Measurements from ENCODE around the gene MTNR1A.

DNA sequence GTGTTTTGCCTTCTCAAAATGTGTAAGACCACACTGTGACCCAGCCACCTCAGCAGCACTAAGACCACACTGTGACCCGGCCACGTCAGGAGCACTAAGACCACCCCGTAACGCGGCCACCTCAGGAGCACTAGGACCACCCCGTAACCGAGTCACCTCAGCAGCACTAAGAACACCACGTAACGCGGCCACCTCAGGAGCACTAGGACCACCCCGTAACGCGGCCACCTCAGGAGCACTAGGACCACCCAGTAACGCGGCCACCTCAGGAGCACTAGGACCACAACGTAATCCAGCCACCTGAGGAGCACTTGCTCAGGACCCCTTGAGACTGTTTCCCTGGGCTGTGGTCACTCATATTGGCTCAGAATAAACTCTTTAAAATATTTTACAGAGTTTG, 71.7 kb downstream of the MTNR1A start:
- TF ChIP-seq POLR2A (IDR thresholded peaks at IDR 0.05) (no peak), CTCF (IDR thresholded peaks at IDR 0.05) (no peak)

Data from sigmoid colon (tissue), 3 donors.